IgD-negative memory B cell (primary cell): ENCODE results near the gene NELFB. TPM values are rescaled to one million over a fixed set of nuclear protein-coding genes. Genes with fewer than 3 reads are reported as not detected.
"Not testable (repeated sequence)": the region's sequence is repeated elsewhere in the genome, so short reads cannot be mapped to it uniquely, and the experiment has no call there.

Experiments used
- H3K27ac Mint-ChIP-seq, 3 donors: one replicate each; pipeline ENCODE4 v1.8.0; 2020 to 2022; ENCODE audit warnings: mild to moderate bottlenecking in 3 of 3, mixed read lengths in 3 of 3, moderate library complexity in 1 of 3
- H3K27me3 Mint-ChIP-seq: one replicate; pipeline ENCODE4 v1.8.0; 2021; ENCODE audit warnings: mixed read lengths
- H3K36me3 Mint-ChIP-seq: one replicate; pipeline ENCODE4 v1.8.0; 2020; ENCODE audit warnings: mild to moderate bottlenecking, mixed read lengths
- H3K4me1 Mint-ChIP-seq, 3 donors: one replicate each; pipeline ENCODE4 v1.8.0; 2020 to 2022; ENCODE audit warnings: mixed read lengths in 3 of 3, mild to moderate bottlenecking in 1 of 3
- H3K4me3 Mint-ChIP-seq, 4 donors: one replicate each; pipeline ENCODE4 v1.8.0; 2020 to 2022; ENCODE audit warnings: mild to moderate bottlenecking in 4 of 4, mixed read lengths in 4 of 4, moderate library complexity in 3 of 4
- H3K9me3 Mint-ChIP-seq, 3 donors: one replicate each; pipeline ENCODE4 v1.8.0; 2020 to 2021; ENCODE audit warnings: mixed read lengths in 3 of 3, mild to moderate bottlenecking in 1 of 3
- polyA plus RNA-seq: library from polyadenylated mRNA; unstranded; fragments of 300-500 nt; fragmentation: Illumina TruSeq; gene quantifications from one replicate; pipeline ENCODE4 v1.2.3, GENCODE V29; 2021

NELFB gene
- polyA plus RNA-seq, 1 donor from 2014 or later = 34.2 TPM

DNA sequence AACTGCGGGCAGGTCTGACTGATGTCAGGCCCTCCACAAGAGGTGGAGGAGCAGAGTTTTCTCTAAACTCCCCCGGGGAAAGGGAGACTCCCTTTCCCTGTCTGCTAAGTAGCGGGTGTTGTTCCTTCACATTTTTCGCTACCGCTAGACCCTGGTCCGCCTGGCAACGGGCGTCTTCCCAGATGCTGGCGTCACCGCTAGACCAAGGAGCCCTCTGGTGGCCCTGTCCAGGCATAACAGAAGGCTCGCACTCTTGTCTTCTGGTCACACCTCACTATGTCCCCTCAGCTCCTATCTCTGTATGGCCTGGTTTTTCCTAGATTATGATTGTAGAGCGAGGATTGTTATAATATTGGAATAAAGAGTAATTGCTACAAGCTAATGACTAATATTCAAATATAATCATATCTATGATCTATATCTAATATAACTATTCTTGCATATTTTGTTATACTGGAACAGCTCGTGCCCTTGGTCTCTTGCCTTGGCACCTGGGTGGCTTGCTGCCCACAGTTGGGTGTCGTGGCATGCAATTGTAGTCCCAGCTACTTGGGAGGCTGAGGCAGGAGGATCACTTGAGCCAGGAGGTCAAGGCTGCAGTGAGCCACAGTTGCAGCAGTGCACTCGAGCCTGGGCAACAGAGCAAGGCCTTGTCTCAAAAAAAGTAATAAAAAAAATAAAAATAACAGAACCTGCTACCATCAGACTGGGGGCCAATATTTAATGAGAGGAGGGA is 7.2 kb downstream of the NELFB start:
- Mint-ChIP-seq H3K27ac (peak overlapping the region in 1 of 3 donors; percentile 14), H3K4me3 (peak overlapping the region in 1 of 4 donors; percentile 50)
- H3K4me1 Mint-ChIP-seq, H3K27me3 Mint-ChIP-seq, H3K36me3 Mint-ChIP-seq, H3K9me3 Mint-ChIP-seq: not testable (repeated sequence)

DNA sequence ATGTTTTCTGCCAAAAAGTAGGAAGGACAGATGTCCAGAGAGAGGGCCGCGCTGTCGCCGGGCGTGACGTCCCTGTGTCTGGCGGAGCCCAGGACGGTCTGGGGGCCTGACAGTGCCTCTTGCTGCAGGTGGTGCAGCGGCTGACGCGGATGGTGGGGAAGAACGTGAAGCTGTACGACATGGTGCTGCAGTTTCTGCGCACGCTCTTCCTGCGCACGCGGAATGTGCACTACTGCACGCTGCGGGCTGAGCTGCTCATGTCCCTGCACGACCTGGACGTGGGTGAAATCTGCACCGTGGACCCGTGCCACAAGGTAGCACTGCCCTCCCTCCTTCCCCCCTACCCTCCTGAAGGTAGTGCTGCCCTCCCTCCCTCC is 7.8 kb downstream of the NELFB start:
- Mint-ChIP-seq H3K27ac (no peak overlapping the region), H3K36me3 (no peaks in the 10 kb centered on the region), H3K4me3 (no peak overlapping the region), H3K9me3 (no peaks in the 10 kb centered on the region), H3K27me3 (no peaks in the 10 kb centered on the region), H3K4me1 (peaks cover 7 to 15% (median 9%) of the 10 kb centered on the region in 3 donors)

DNA sequence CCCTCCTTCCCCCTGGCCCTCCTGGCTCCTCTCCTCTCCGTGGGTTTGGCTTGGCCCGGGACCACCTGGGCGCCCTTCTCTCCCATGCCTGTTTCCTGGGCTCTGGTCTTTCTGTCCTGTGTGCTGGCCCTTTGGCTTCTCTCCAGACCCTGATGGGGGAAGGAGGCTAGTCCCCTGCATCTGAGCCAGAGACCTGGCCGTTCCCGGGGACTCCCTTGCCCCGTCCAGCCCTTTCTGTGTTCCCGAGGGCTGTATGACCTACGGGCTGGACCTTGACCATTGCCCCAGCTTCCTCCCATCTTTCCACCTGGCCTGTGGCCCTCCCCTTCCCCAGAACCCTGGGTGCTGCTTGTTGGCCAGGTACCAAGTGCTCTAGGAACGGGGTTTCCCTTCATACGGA is 8.4 kb downstream of the NELFB start:
- Mint-ChIP-seq H3K36me3 (no peaks in the 10 kb centered on the region), H3K4me3 (no peak overlapping the region), H3K4me1 (peaks cover 7 to 18% (median 15%) of the 10 kb centered on the region in 3 donors)

DNA sequence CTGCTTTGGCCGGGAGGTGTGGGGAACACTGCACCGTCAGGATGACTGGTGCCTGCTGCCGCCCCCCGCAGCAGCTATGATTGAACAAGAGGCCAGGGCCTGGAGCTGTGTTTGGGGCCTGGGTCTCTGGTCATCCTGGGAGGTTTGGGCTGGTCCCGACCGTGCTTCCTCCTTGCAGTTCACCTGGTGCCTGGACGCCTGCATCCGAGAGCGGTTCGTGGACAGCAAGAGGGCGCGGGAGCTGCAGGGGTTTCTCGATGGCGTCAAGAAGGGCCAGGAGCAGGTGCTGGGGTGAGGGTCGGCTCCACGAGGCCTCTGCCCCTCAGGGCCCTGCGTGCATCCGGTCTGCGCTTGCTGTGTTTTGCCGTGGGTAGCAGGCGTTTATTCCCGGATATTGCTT is 8.9 kb downstream of the NELFB start:
- H3K36me3 Mint-ChIP-seq = no peaks in the 10 kb centered on the region
- peak overlapping the region in 1 of 4 donors; percentile 29 for H3K4me3 Mint-ChIP-seq
- no peaks in the 10 kb centered on the region for H3K9me3 Mint-ChIP-seq
- H3K27me3 Mint-ChIP-seq = no peaks in the 10 kb centered on the region
- H3K4me1 Mint-ChIP-seq = peaks cover 11 to 22% (median 19%) of the 10 kb centered on the region in 3 donors
- no peak overlapping the region for H3K27ac Mint-ChIP-seq

More for the DNA sequence above, 8.4 kb downstream of the NELFB start:
- no peaks in the 10 kb centered on the region for H3K9me3 Mint-ChIP-seq
- no peaks in the 10 kb centered on the region for H3K27me3 Mint-ChIP-seq
- no peak overlapping the region for H3K27ac Mint-ChIP-seq

DNA sequence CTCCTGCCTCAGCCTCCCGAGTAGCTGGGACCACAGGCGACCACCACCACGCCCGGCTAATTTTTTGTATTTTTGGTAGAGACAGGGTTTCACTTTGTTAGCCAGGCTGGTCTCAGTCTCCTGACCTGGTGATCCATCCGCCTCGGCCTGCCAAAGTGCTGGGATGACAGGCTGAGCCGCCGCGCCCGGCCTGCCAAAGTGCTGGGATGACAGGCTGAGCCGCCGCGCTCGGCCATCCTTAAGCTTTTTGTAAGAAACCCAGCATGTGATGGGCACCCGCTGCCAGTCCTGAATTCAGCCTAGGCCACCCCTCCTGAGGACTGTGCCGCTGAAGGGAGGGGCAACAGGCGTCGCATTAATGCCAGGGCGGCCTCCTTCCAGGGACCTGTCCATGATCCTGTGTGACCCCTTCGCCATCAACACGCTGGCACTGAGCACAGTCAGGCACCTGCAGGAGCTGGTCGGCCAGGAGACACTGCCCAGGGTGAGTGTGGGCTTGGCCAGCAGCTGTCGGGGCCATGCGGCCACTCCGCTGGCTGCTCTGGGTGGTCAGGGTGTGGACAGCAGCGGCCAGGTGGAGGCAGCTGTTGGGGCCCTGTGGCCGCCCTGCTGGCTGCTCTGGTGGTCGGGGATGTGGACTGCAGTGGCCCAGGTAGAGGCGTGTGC is 10.5 kb downstream of the NELFB start:
- Mint-ChIP-seq H3K27me3 (no peaks in the 10 kb centered on the region), H3K36me3 (peaks cover 4% of the 10 kb centered on the region), H3K4me1 (peaks cover 20 to 32% (median 28%) of the 10 kb centered on the region in 3 donors), H3K9me3 (no peaks in the 10 kb centered on the region), H3K4me3 (no peak overlapping the region), H3K27ac (peak overlapping the region in 1 of 3 donors; percentile 63)

DNA sequence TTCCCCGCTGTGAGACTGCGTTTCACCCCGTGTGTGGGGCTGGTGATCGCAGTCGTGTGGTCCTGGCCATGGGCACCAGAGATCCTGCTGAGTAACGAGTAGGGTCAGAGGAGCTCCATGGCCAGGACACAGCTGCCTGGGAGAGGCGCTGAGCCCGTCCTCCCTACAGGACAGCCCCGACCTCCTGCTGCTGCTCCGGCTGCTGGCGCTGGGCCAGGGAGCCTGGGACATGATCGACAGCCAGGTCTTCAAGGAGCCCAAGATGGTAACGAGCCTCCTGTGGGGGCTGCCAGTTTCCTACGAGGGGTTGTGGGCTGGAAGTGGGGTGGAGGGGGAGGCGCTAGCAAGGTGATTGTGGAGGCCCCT is 11.0 kb downstream of the NELFB start:
- Mint-ChIP-seq H3K4me1 (peaks cover 24 to 35% (median 28%) of the 10 kb centered on the region in 3 donors), H3K4me3 (no peak overlapping the region), H3K9me3 (no peaks in the 10 kb centered on the region), H3K36me3 (peaks cover 4% of the 10 kb centered on the region), H3K27me3 (no peaks in the 10 kb centered on the region), H3K27ac (no peak overlapping the region)

DNA sequence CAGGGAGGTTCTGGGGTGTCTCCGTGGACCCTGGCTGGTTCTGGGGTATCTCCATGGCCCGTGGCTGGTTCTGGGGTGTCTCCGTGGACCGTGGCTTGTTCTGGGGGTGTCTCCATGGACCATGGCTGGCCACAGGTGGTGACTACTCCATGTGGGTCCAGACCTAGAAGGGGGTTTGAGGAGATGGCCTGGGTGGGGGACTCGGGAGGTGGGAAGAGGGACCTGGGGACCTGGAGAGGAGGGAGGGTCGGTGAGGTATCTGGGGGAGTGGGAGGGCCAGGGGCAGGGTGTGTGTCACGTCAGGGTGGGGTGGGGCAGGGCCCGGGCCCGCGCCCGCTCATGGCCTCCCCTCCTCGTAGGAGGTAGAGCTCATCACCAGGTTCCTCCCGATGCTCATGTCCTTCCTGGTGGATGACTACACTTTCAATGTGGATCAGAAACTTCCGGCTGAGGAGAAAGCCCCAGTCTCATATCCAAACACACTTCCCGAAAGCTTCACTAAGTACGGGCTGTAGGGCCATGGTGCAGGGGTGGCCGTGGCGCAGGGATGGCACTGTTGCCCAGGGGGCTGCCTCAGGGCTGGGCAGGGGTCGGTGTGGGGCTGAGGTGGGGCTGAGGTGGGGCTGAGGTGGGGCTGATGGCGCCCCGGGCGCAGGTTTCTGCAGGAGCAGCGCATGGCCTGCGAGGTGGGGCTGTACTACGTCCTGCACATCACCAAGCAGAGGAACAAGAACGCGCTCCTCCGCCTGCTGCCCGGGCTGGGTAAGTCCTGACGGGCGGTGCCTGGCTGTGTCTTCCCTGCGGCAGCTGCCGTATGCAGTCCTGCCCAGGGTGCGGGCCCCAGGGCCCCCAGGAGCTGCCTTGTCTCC is 11.7 kb downstream of the NELFB start:
- peaks cover 6% of the 10 kb centered on the region for H3K36me3 Mint-ChIP-seq
- no peaks in the 10 kb centered on the region for H3K9me3 Mint-ChIP-seq
- peak overlapping the region in 2 of 4 donors; percentile 95 to 96 for H3K4me3 Mint-ChIP-seq
- peaks cover 25 to 35% (median 27%) of the 10 kb centered on the region in 3 donors for H3K4me1 Mint-ChIP-seq
- no peaks in the 10 kb centered on the region for H3K27me3 Mint-ChIP-seq
- H3K27ac Mint-ChIP-seq = peak overlapping the region in 1 of 3 donors; percentile 23

DNA sequence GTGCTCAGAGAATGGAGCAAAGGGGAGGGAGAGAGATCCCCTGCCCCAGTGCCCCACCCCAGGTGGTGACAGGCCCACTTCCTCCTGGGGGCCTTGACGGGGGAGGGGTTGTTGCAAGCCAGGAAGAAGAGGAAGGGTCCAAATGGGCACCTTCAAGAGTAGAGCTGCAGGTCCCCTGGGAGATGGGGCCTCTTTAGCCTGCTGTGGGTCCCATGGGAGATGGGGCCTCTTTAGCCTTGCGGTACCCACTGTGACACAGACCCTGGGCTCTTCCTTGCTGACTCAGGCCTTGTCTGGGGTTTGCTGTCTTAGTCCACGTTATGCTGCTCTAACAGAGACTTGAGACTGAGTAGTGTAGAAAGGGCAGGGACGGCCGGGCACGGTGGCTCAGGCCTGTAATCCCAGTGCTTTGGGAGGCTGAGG is 12.8 kb downstream of the NELFB start:
- H3K4me1 Mint-ChIP-seq = peaks cover 23 to 34% (median 27%) of the 10 kb centered on the region in 3 donors
- peak overlapping the region; percentile 32 to 93 (median 88) for H3K27ac Mint-ChIP-seq
- no peaks in the 10 kb centered on the region for H3K27me3 Mint-ChIP-seq
- no peaks in the 10 kb centered on the region for H3K9me3 Mint-ChIP-seq
- peaks cover 6% of the 10 kb centered on the region for H3K36me3 Mint-ChIP-seq
- peak overlapping the region; percentile 91 to 96 (median 94) for H3K4me3 Mint-ChIP-seq

DNA sequence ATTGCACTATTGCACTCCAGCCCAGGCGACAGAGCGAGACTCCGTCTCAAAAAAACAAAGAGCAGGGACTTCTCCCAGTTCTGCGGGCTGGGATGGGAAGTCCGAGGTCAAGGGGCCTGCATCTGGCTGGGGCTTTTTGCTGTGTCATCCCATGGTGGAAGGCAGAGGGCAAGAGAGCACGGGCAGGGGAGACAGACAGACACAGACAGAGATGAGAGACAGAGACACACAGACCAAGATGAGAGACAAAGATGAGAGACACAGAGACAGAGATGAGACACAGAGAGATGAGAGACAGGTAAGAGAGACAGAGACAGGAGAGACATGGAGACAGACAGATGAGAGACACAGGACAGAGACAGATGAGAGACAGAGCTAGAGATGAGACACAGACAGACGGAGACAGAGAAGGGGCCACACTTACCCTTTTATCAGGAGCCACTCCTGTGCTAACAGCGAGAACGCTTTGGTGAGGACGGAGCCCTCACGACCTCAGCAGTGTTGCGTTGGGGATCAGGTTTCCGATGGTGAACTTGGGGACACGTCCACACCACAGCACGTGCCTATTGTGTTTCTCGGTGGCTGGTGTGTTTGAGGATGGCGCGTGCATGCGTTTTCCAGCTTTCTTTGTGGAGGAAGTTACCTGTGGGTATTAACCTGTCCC is 13.5 kb downstream of the NELFB start:
- Mint-ChIP-seq H3K36me3 (peaks cover 6% of the 10 kb centered on the region), H3K9me3 (no peaks in the 10 kb centered on the region), H3K4me3 (peak overlapping the region; percentile 91 to 96 (median 94)), H3K27ac (peak overlapping the region; percentile 31 to 93 (median 88)), H3K4me1 (peaks cover 23 to 32% (median 27%) of the 10 kb centered on the region in 3 donors), H3K27me3 (no peaks in the 10 kb centered on the region)

DNA sequence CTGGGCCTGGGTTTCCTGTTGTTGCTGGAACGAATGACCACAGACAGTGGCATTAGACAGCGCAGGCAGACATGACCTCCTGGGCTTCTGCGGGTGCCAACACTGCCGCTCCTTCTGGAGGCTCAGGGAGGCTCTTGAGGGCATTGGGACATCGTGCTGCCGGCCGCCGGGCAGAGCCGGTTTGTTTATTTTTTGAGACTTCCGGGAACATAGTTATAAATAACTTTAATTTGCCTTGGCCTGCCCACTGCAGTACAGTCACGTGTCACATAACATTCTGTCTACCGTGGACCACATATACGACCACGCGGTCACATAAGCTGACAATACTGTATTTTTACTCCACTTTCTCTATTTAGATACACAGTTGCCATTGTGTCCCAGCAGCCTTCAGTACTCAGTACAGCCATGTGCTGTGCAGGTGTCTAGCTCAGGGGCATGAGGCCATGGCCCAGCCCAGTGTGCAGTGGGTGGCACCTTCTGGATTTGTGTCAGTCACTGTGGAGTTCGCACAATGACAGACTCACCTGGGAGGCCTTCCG is 14.2 kb downstream of the NELFB start:
- Mint-ChIP-seq H3K27ac (peak overlapping the region; percentile 31 to 88 (median 86)), H3K4me1 (peaks cover 24 to 31% (median 28%) of the 10 kb centered on the region in 3 donors), H3K4me3 (peak overlapping the region; percentile 91 to 96 (median 94)), H3K27me3 (no peaks in the 10 kb centered on the region), H3K36me3 (peaks cover 6% of the 10 kb centered on the region), H3K9me3 (no peaks in the 10 kb centered on the region)

DNA sequence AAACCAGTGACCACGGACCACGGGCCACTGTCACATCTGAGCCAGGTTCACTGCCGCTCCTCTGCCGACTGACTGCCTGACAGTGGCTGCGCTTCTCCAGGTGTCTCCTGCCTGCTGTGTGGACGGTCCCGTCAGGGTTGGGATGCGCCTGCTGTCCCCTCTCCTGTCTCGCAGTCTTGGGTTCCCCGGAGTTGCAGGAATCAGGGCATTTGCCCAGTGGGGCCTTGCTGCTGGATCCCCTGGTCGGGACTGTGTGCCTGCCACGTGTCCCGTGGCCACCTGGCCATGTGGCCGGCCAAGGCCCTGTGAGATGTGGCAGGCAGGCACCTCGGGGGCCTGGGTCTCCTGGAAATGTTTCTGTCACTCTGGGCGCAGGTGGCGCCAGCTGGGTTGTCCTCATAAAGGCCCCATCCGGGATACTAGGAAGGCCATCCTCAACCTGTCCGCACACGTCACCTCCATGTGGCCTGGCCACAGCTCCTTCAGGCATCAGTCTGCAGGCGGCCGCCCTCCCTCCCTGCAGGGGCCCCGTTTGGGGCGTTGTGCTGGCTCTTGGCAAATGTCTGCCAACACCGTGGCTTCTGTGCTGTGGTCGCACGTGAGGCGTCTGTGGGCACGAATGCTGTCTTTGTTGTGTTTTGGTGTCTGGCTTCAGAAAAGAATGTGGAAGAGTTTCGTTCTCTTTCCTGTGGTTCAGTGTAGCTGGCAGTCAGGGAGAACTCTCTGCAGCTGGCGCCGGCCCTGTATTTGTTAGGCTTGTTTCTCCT is 16.0 kb downstream of the NELFB start:
- peak overlapping the region; percentile 31 to 85 (median 65) for H3K27ac Mint-ChIP-seq
- no peaks in the 10 kb centered on the region for H3K9me3 Mint-ChIP-seq
- H3K36me3 Mint-ChIP-seq = peaks cover 6% of the 10 kb centered on the region
- no peaks in the 10 kb centered on the region for H3K27me3 Mint-ChIP-seq
- H3K4me1 Mint-ChIP-seq = peaks cover 28 to 46% (median 43%) of the 10 kb centered on the region in 3 donors
- peak overlapping the region in 2 of 4 donors; percentile 31 to 87 for H3K4me3 Mint-ChIP-seq

DNA sequence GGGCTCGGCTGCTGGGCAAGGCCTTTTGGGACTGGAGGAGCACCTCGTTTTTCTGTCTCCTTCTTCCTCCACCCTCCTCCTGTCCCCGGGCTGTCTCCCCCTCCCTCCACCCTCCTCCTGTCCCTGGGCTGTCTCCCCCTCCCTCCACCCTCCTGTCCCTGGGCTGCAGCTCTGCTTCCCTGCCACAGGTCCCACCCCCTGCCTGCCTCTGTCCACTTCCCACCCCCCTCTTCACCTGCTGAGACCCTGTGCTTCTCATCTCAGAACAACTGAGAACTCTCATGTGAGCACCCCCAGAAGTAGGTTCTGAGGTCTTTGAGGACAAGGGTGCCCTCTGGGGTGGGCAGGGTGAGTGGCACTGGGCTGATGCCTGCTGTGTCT is 16.6 kb downstream of the NELFB start:
- Mint-ChIP-seq H3K36me3 (peaks cover 6% of the 10 kb centered on the region), H3K4me1 (peaks cover 28 to 46% (median 46%) of the 10 kb centered on the region in 3 donors), H3K27me3 (no peaks in the 10 kb centered on the region), H3K9me3 (no peaks in the 10 kb centered on the region), H3K4me3 (peak overlapping the region in 1 of 4 donors; percentile 31), H3K27ac (peak overlapping the region; percentile 31 to 85 (median 65))

DNA sequence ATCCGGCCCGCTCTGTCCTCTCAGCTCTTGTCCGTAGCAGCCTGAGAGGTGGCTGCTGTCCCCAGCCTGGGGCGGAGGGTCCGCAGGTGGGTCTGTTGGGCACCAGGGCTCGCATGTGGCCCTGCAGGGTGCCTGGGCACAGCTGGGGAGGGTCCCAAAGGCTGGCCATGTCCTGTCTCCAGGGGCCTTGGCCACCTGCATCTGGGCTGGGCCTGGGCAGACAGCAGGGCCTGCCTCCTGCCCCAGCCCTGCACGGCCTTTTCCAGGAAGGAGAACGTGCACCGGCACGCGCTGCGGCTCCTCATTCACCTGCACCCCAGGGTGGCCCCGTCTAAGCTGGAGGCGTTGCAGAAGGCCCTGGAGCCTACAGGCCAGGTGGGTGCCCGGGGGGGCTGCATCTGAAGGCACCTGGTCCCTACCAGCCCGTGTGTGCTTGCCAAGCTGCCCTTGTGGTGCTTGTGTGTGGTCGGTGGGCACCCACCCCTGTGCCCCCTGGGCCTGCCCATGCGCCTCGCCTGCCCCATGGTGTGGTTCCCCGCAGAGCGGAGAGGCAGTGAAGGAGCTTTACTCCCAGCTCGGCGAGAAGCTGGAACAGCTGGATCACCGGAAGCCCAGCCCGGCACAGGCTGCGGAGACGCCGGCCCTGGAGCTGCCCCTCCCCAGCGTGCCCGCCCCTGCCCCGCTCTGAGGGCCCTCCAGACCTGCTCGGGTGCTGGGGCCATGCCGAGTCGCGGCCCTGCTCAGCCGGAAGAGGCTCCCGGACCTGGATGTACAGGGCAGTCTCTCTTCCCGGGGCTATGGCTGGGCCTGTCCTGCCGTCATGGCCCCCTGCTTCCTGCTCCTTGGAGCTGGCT is 17.3 kb downstream of the NELFB start:
- Mint-ChIP-seq H3K27me3 (no peaks in the 10 kb centered on the region), H3K4me3 (no peak overlapping the region), H3K36me3 (peaks cover 6% of the 10 kb centered on the region), H3K9me3 (no peaks in the 10 kb centered on the region), H3K27ac (peak overlapping the region in 1 of 3 donors; percentile 65), H3K4me1 (peaks cover 28 to 46% (median 44%) of the 10 kb centered on the region in 3 donors)
